ENCODE measurements around the gene HSPA12B.

HSPA12B gene

GRCh38 chr20:3705970-3706739 lies 26.3 kb upstream of the HSPA12B start:
- DNase-seq, result no peak

- DNase-seq, result no peak
Observed at GRCh38 chr20:3706774-3707507, 25.5 kb upstream of the HSPA12B start.

GRCh38 chr20:3707508-3707899 lies 25.0 kb upstream of the HSPA12B start:
- DNase-seq, result no peak

- no peak for DNase-seq
Observed at GRCh38 chr20:3710011-3710466, 22.4 kb upstream of the HSPA12B start.

- DNase-seq, result peak; percentile 67
Observed at GRCh38 chr20:3710703-3711483, 21.6 kb upstream of the HSPA12B start.

- no peak for DNase-seq
Observed at GRCh38 chr20:3711484-3711941, 21.0 kb upstream of the HSPA12B start.

- peak; percentile 26 for DNase-seq
Observed at GRCh38 chr20:3712279-3712873, 20.1 kb upstream of the HSPA12B start, which contains the start of gene SIGLEC1. Gene SIGLEC1 (minus strand): TSS chr20:3712600. CDS start chr20:3707128, 5,472 bp downstream.

- DNase-seq, result no peak
Observed at GRCh38 chr20:3714092-3714491, 18.4 kb upstream of the HSPA12B start.

- peak; percentile 15 for DNase-seq
Observed at GRCh38 chr20:3716195-3716834, 16.2 kb upstream of the HSPA12B start.

- no peak for DNase-seq
Observed at GRCh38 chr20:3719046-3719445, 13.4 kb upstream of the HSPA12B start.

- no peak for DNase-seq
Observed at GRCh38 chr20:3720068-3720467, 12.4 kb upstream of the HSPA12B start.

GRCh38 chr20:3720626-3721025 lies 11.9 kb upstream of the HSPA12B start:
- DNase-seq, result no peak

- DNase-seq, result no peak
Observed at GRCh38 chr20:3721912-3722311, 10.6 kb upstream of the HSPA12B start.

- no peak for DNase-seq
Observed at GRCh38 chr20:3723284-3723683, 9.2 kb upstream of the HSPA12B start.

GRCh38 chr20:3724356-3724755 lies 8.1 kb upstream of the HSPA12B start:
- no peak for DNase-seq

GRCh38 chr20:3727401-3728021 lies 5.0 kb upstream of the HSPA12B start:
- DNase-seq, result no peak

GRCh38 chr20:3728354-3728753 lies 4.1 kb upstream of the HSPA12B start:
- DNase-seq, result no peak

GRCh38 chr20:3728876-3729275 lies 3.6 kb upstream of the HSPA12B start:
- DNase-seq, result no peak

GRCh38 chr20:3729378-3729777 lies 3.1 kb upstream of the HSPA12B start:
- DNase-seq, result no peak

- no peak for DNase-seq
Observed at GRCh38 chr20:3729811-3730540, 2.5 kb upstream of the HSPA12B start.
